Inferior parietal cortex (tissue), 1 donor: ENCODE results near the gene KLHDC8A.
"Not testable (repeated sequence)": the region's sequence is repeated elsewhere in the genome, so short reads cannot be mapped to it uniquely, and the experiment has no call there.

Experiments
- DNase-seq: peaks from one replicate; pipeline ENCODE4 v3.0.0-alpha.2; 2016; ENCODE audit errors: extremely low spot score

Gene KLHDC8A

GRCh38 chr1:205298191-205298994, 58.3 kb downstream of the KLHDC8A start:
- DNase-seq: no peak

- DNase-seq: not testable (repeated sequence)
Measured at GRCh38 chr1:205297546-205298177, 59.1 kb downstream of the KLHDC8A start.

GRCh38 chr1:205296154-205296553, 60.6 kb downstream of the KLHDC8A start:
- DNase-seq: no peak

- no peak for DNase-seq
Measured at GRCh38 chr1:205294934-205295333, 61.8 kb downstream of the KLHDC8A start.

GRCh38 chr1:205294175-205294917, 62.4 kb downstream of the KLHDC8A start:
- no peak for DNase-seq

GRCh38 chr1:205293350-205294074, 63.2 kb downstream of the KLHDC8A start:
- no peak for DNase-seq

GRCh38 chr1:205291596-205291995, 65.1 kb downstream of the KLHDC8A start:
- no peak for DNase-seq

GRCh38 chr1:205287767-205288559, 68.8 kb downstream of the KLHDC8A start:
- no peak for DNase-seq

GRCh38 chr1:205287076-205287475, 69.6 kb downstream of the KLHDC8A start:
- no peak for DNase-seq

GRCh38 chr1:205286335-205286950, 70.3 kb downstream of the KLHDC8A start:
- DNase-seq: no peak
